ENCODE results near the gene OTOG. TPM values are rescaled to one million over a fixed set of nuclear protein-coding genes. Genes with fewer than 3 reads are reported as not detected.

The OTOG gene
- total RNA-seq, 1 donor from 2014 or later, result not detected

GRCh38 chr11:17636721-17637120 is 89.7 kb downstream of the OTOG start:
- no peak for TF ChIP-seq POLR2A (IDR thresholded peaks at IDR 0.05)
- no peak for TF ChIP-seq POLR2AphosphoS5 (IDR thresholded peaks at IDR 0.05; ENCODE audit: insufficient read depth in 1 of 2, low read depth in 1 of 2)
- TF ChIP-seq, protein P1, sequence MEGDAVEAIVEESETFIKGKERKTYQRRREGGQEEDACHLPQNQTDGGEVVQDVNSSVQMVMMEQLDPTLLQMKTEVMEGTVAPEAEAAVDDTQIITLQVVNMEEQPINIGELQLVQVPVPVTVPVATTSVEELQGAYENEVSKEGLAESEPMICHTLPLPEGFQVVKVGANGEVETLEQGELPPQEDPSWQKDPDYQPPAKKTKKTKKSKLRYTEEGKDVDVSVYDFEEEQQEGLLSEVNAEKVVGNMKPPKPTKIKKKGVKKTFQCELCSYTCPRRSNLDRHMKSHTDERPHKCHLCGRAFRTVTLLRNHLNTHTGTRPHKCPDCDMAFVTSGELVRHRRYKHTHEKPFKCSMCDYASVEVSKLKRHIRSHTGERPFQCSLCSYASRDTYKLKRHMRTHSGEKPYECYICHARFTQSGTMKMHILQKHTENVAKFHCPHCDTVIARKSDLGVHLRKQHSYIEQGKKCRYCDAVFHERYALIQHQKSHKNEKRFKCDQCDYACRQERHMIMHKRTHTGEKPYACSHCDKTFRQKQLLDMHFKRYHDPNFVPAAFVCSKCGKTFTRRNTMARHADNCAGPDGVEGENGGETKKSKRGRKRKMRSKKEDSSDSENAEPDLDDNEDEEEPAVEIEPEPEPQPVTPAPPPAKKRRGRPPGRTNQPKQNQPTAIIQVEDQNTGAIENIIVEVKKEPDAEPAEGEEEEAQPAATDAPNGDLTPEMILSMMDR (IDR thresholded peaks at IDR 0.05), result no peak
- Histone ChIP-seq H3K4me1 (no peaks in the 10 kb centered on the region), H3K9me3 (no peaks in the 10 kb centered on the region), H3K27me3 (no peaks in the 10 kb centered on the region), H3K27ac (no peak overlapping the region), H3K36me3 (no peaks in the 10 kb centered on the region), H3K4me3 (no peak overlapping the region)
- intact Hi-C loops (cut with DNase I), result no loop called here
- no peak for DNase-seq (ENCODE audit: extremely low spot score in 2 of 2)

DNA sequence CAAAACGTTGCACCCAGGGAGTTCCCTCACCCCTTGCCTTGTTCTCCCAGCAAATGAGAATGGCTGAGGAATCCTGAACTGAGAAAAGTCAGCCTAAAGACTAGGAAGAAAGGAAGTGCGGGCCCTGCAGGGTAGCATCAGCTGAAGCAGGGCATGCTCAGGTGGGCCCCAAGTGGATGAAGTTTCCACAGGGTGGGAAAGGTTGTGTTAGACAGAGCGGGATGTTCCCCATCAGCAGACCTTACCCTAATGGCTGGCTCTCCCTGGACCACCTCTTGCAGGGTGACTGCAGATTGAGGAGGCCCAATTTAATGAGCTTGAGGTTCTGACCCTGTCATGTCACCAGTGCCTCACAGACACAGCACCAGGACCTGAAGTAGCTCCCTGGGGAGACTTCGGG is 90.8 kb downstream of the OTOG start:
- Histone ChIP-seq H3K4me1 (no peaks in the 10 kb centered on the region), H3K9me3 (no peaks in the 10 kb centered on the region), H3K27ac (no peak overlapping the region), H3K4me3 (no peak overlapping the region), H3K36me3 (no peaks in the 10 kb centered on the region), H3K27me3 (no peaks in the 10 kb centered on the region)
- no peak for TF ChIP-seq POLR2AphosphoS5 (IDR thresholded peaks at IDR 0.05; ENCODE audit: insufficient read depth in 1 of 2, low read depth in 1 of 2)
- no peak for TF ChIP-seq POLR2A (IDR thresholded peaks at IDR 0.05)
- TF ChIP-seq, protein P1 (IDR thresholded peaks at IDR 0.05), result no peak
- intact Hi-C loops (cut with DNase I), result no loop called here
- no peak for DNase-seq (ENCODE audit: extremely low spot score in 2 of 2)

- no peak for DNase-seq (ENCODE audit: extremely low spot score in 2 of 2)
- H3K27me3 ChIP-seq, result no peaks in the 10 kb centered on the region
- no peaks in the 10 kb centered on the region for H3K9me3 ChIP-seq
- H3K36me3 ChIP-seq, result no peaks in the 10 kb centered on the region
- H3K4me1 ChIP-seq, result no peaks in the 10 kb centered on the region
- H3K4me3 ChIP-seq, result no peak overlapping the region
- TF ChIP-seq POLR2A (IDR thresholded peaks at IDR 0.05), result no peak
- TF ChIP-seq, protein P1 (IDR thresholded peaks at IDR 0.05), result no peak
- TF ChIP-seq POLR2AphosphoS5 (IDR thresholded peaks at IDR 0.05; ENCODE audit: insufficient read depth in 1 of 2, low read depth in 1 of 2), result no peak
- H3K27ac ChIP-seq, result no peak overlapping the region
- intact Hi-C loops (cut with DNase I), result no loop called here
Measured at GRCh38 chr11:17638311-17638710, 91.3 kb downstream of the OTOG start.

- no peaks in the 10 kb centered on the region for H3K4me1 ChIP-seq
- no peak overlapping the region for H3K4me3 ChIP-seq
- H3K9me3 ChIP-seq, result no peaks in the 10 kb centered on the region
- TF ChIP-seq POLR2A (IDR thresholded peaks at IDR 0.05) (no peak), POLR2AphosphoS5 (IDR thresholded peaks at IDR 0.05; ENCODE audit: insufficient read depth in 1 of 2, low read depth in 1 of 2) (no peak)
- TF ChIP-seq, protein P1 (IDR thresholded peaks at IDR 0.05), result no peak
- intact Hi-C loops (cut with DNase I), result no loop called here
- no peak overlapping the region for H3K27ac ChIP-seq
- DNase-seq (ENCODE audit: extremely low spot score in 2 of 2), result no peak
- H3K27me3 ChIP-seq, result no peaks in the 10 kb centered on the region
- H3K36me3 ChIP-seq, result no peaks in the 10 kb centered on the region
Measured at GRCh38 chr11:17639091-17639490, 92.0 kb downstream of the OTOG start.

GRCh38 chr11:17639781-17640180 is 92.7 kb downstream of the OTOG start:
- no peak for DNase-seq (ENCODE audit: extremely low spot score in 2 of 2)
- Histone ChIP-seq H3K27me3 (no peaks in the 10 kb centered on the region), H3K4me1 (no peaks in the 10 kb centered on the region), H3K9me3 (no peaks in the 10 kb centered on the region), H3K36me3 (no peaks in the 10 kb centered on the region), H3K4me3 (no peak overlapping the region), H3K27ac (no peak overlapping the region)
- intact Hi-C loops (cut with DNase I), result no loop called here
- TF ChIP-seq POLR2A (IDR thresholded peaks at IDR 0.05) (no peak), POLR2AphosphoS5 (IDR thresholded peaks at IDR 0.05; ENCODE audit: insufficient read depth in 1 of 2, low read depth in 1 of 2) (no peak)
- TF ChIP-seq, protein P1 (IDR thresholded peaks at IDR 0.05), result no peak

Measured in vagina (tissue), 2 donors.